Measurements from ENCODE around the gene ACE2.

The ACE2 gene

DNA sequence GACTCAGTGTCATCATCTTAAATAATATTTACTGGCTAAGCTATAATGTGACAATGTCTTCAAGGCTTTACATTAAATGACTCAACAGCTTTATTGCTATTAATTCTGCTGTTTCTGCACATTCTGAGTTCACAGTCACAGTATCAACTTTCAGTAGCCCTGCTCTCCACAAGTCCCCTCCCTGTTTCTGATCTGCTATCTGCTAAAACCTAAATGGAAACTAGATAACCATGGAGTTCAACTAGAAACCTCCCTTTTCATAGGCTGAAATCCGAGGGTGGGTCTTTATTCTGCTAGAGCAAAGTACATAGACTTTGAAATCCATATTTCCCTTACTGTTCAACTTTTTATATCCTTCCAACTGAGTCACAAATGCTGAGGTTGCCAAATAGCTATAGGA is 5.4 kb upstream of the ACE2 start:
- H3K27ac ChIP-seq (ENCODE audit: low read length), result no peak overlapping the region
- H3K9ac ChIP-seq (ENCODE audit: low read length), result no peak overlapping the region
- H3K4me2 ChIP-seq (ENCODE audit: low read length), result no peak overlapping the region
- no peaks in the 10 kb centered on the region for H3K79me2 ChIP-seq (ENCODE audit: low read length)
- no peaks in the 10 kb centered on the region for H3K4me1 ChIP-seq (ENCODE audit: low read length)
- no peak for TF ChIP-seq EZH2phosphoT487 (IDR thresholded peaks at IDR 0.05; ENCODE audit: low read depth)
- TF ChIP-seq CTCF (IDR thresholded peaks at IDR 0.05; ENCODE audit: low read depth, low read length), result no peak
- H3K4me3 ChIP-seq (ENCODE audit: low read length), result no peak overlapping the region
- no peaks in the 10 kb centered on the region for H4K20me1 ChIP-seq (ENCODE audit: insufficient read depth, low read length)
- no peaks in the 10 kb centered on the region for H3K9me3 ChIP-seq (ENCODE audit: insufficient read depth, low read length)
- no peak overlapping the region for H2AFZ ChIP-seq (ENCODE audit: low read depth, low read length)
- no peaks in the 10 kb centered on the region for H3K36me3 ChIP-seq (replicated peaks; ENCODE audit: low read depth, low read length)
- H3K27me3 ChIP-seq (ENCODE audit: low read depth, low read length), result no peaks in the 10 kb centered on the region

- TF ChIP-seq CTCF (IDR thresholded peaks at IDR 0.05; ENCODE audit: low read depth, low read length) (no peak), EZH2phosphoT487 (IDR thresholded peaks at IDR 0.05; ENCODE audit: low read depth) (no peak)
- Histone ChIP-seq H3K4me2 (ENCODE audit: low read length) (no peak overlapping the region), H3K27ac (ENCODE audit: low read length) (no peak overlapping the region)
These were observed 4.5 kb upstream of the ACE2 start for GRCh38 chrX:15605226-15605625.

GRCh38 chrX:15602761-15603160 is 2.0 kb upstream of the ACE2 start:
- Histone ChIP-seq H3K9me3 (ENCODE audit: insufficient read depth, low read length) (no peaks in the 10 kb centered on the region), H3K27me3 (ENCODE audit: low read depth, low read length) (no peaks in the 10 kb centered on the region), H3K79me2 (ENCODE audit: low read length) (no peaks in the 10 kb centered on the region), H3K4me2 (ENCODE audit: low read length) (no peak overlapping the region), H3K4me3 (ENCODE audit: low read length) (no peak overlapping the region), H3K9ac (ENCODE audit: low read length) (no peak overlapping the region), H4K20me1 (ENCODE audit: insufficient read depth, low read length) (no peaks in the 10 kb centered on the region), H2AFZ (ENCODE audit: low read depth, low read length) (no peak overlapping the region), H3K27ac (ENCODE audit: low read length) (no peak overlapping the region), H3K36me3 (replicated peaks; ENCODE audit: low read depth, low read length) (no peaks in the 10 kb centered on the region), H3K4me1 (ENCODE audit: low read length) (no peaks in the 10 kb centered on the region)
- no peak for TF ChIP-seq EZH2phosphoT487 (IDR thresholded peaks at IDR 0.05; ENCODE audit: low read depth)
- TF ChIP-seq CTCF (IDR thresholded peaks at IDR 0.05; ENCODE audit: low read depth, low read length), result no peak

More at GRCh38 chrX:15605226-15605625, 4.5 kb upstream of the ACE2 start:
- no peaks in the 10 kb centered on the region for H3K4me1 ChIP-seq (ENCODE audit: low read length)
- H3K79me2 ChIP-seq (ENCODE audit: low read length), result no peaks in the 10 kb centered on the region
- no peak overlapping the region for H3K9ac ChIP-seq (ENCODE audit: low read length)
- no peak overlapping the region for H3K4me3 ChIP-seq (ENCODE audit: low read length)
- no peaks in the 10 kb centered on the region for H3K9me3 ChIP-seq (ENCODE audit: insufficient read depth, low read length)
- no peaks in the 10 kb centered on the region for H3K36me3 ChIP-seq (replicated peaks; ENCODE audit: low read depth, low read length)
- no peaks in the 10 kb centered on the region for H3K27me3 ChIP-seq (ENCODE audit: low read depth, low read length)
- no peak overlapping the region for H2AFZ ChIP-seq (ENCODE audit: low read depth, low read length)
- H4K20me1 ChIP-seq (ENCODE audit: insufficient read depth, low read length), result no peaks in the 10 kb centered on the region

DNA sequence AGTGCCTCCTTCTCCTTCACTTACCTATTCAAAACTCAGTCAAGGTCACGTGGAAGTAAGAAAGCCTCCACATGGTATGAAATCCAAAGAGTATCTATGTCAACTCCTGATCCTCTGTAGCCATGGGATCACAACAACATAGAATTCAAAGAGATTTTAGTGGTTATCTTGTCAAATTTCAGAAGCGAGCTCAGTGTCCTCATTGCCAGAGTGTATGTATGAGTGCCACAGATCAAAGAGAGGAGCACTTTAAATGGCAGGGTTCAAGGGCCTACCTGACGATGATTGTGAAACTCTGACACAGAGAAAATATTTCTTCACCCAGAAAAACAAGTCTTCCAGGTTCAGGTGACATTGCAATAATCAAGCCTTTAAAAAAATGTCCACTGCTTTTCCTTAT is 1.2 kb upstream of the ACE2 start:
- Histone ChIP-seq H3K4me1 (ENCODE audit: low read length) (no peaks in the 10 kb centered on the region; the same call in 1 of the 2 replicates), H3K27ac (ENCODE audit: low read length) (no peak overlapping the region), H3K27me3 (ENCODE audit: low read depth, low read length) (no peaks in the 10 kb centered on the region), H3K79me2 (ENCODE audit: low read length) (no peaks in the 10 kb centered on the region), H3K9me3 (ENCODE audit: insufficient read depth, low read length) (no peaks in the 10 kb centered on the region), H3K4me2 (ENCODE audit: low read length) (no peak overlapping the region), H2AFZ (ENCODE audit: low read depth, low read length) (no peak overlapping the region), H3K9ac (ENCODE audit: low read length) (no peak overlapping the region), H4K20me1 (ENCODE audit: insufficient read depth, low read length) (no peaks in the 10 kb centered on the region), H3K4me3 (ENCODE audit: low read length) (no peak overlapping the region), H3K36me3 (replicated peaks; ENCODE audit: low read depth, low read length) (no peaks in the 10 kb centered on the region)
- TF ChIP-seq EZH2phosphoT487 (IDR thresholded peaks at IDR 0.05; ENCODE audit: low read depth) (no peak), CTCF (IDR thresholded peaks at IDR 0.05; ENCODE audit: low read depth, low read length) (no peak)

Data from OCI-LY3 (cell line).